ENCODE results near the gene L2HGDH.

DNA sequence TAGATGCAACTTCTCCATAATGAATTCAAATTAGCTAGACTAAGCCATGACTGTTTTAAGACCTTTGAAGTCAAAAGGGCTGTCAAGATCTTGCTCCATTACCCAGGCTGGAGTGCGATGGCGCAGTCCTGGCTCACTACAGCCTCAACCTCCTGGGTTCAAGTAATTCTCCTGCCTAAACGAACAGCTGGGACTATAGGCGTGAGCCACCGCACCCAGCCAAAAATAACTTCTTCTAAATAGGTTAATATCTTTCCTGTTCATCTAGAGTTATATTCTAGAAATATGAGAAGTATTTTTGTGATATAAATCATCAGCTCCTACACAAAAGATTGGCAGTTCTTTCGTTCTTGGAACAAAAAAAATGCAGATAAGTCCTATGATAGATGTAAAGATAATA lies 41.1 kb downstream of the L2HGDH start:
- TF ChIP-seq, protein P1, sequence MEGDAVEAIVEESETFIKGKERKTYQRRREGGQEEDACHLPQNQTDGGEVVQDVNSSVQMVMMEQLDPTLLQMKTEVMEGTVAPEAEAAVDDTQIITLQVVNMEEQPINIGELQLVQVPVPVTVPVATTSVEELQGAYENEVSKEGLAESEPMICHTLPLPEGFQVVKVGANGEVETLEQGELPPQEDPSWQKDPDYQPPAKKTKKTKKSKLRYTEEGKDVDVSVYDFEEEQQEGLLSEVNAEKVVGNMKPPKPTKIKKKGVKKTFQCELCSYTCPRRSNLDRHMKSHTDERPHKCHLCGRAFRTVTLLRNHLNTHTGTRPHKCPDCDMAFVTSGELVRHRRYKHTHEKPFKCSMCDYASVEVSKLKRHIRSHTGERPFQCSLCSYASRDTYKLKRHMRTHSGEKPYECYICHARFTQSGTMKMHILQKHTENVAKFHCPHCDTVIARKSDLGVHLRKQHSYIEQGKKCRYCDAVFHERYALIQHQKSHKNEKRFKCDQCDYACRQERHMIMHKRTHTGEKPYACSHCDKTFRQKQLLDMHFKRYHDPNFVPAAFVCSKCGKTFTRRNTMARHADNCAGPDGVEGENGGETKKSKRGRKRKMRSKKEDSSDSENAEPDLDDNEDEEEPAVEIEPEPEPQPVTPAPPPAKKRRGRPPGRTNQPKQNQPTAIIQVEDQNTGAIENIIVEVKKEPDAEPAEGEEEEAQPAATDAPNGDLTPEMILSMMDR (IDR thresholded peaks at IDR 0.05): no peak
- no peak for TF ChIP-seq POLR2A (IDR thresholded peaks at IDR 0.05)
